ENCODE results near the gene IQGAP1. TPM values are rescaled to one million over a fixed set of nuclear protein-coding genes. Genes with fewer than 3 reads are reported as not detected.

Gene IQGAP1
- polyA plus RNA-seq, 1 donor (not counting 4 experiments of a cell fraction or from before 2014, with no cell fraction given): 310 TPM

DNA sequence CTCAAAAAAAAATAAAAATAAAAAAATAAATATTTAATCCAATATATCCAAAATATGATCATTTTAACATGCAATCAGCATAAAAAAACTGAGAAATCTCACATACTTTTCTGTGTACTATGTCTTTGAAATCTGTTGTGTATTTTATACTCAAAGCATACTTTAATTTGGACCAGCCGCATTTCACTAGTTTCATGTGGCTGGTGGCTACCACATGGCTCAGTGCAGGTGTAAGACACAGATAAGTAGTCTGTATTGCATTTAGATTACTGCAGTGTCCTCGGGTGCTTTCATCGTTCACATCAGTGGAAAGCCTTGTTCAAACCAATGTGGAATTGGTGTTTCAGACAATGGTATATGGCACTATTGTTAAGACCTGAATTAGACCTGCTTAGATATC, 152.7 kb downstream of the IQGAP1 start:
- no peak overlapping the region for H2AFZ ChIP-seq (ENCODE audit: control insufficient read depth, low read length)
- H3K27me3 ChIP-seq (ENCODE audit: control insufficient read depth, extremely low read depth, insufficient read depth, low read length): no peaks in the 10 kb centered on the region
- dilution Hi-C loops (cut with MboI; ENCODE audit: extremely low pct_ligation_motif_present, low sequenced_read_pairs): no loop called here

DNA sequence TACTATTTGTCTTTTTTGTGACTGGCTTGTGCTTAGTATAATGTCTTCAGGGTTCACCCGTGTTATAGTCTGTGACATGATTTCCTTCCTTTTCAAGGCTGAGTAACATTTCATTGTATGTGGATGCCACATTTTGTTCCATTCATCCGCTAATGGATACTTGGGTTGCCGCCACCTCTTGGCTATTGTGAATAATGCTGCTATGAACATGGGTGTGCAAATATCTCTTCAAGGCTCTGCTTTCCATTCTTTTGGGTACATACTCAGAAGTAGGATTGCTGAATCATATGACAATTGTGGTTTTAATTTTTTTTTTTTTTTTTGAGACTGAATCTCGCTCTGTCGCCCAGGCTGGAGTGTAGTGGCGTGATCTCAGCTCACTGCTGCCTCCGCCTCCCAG, 157.1 kb downstream of the IQGAP1 start:
- Histone ChIP-seq H3K9ac (ENCODE audit: control insufficient read depth, extremely low read depth, insufficient read depth, low read length) (no peak overlapping the region), H3K27ac (ENCODE audit: control insufficient read depth, insufficient read depth, low read length) (no peak overlapping the region), H3K27me3 (ENCODE audit: control insufficient read depth, extremely low read depth, insufficient read depth, low read length) (no peaks in the 10 kb centered on the region), H3K4me1 (ENCODE audit: control insufficient read depth, extremely low read depth, insufficient read depth, low read length) (no peaks in the 10 kb centered on the region), H2AFZ (ENCODE audit: control insufficient read depth, low read length) (no peak overlapping the region), H4K20me1 (ENCODE audit: control insufficient read depth, extremely low read depth, insufficient read depth, low read length) (no peaks in the 10 kb centered on the region), H3K4me3 (ENCODE audit: control insufficient read depth in 2 of 3, extremely low read depth in 1 of 3, insufficient read depth in 2 of 3, low read depth in 1 of 3, low read length in 3 of 3) (no peak overlapping the region), H3K4me2 (ENCODE audit: control insufficient read depth, extremely low read depth, insufficient read depth, low read depth, low read length) (no peak overlapping the region), H3K9me3 (ENCODE audit: control insufficient read depth, low read depth, low read length) (no peaks in the 10 kb centered on the region), H3K79me2 (ENCODE audit: control insufficient read depth, insufficient read depth, low read length) (no peaks in the 10 kb centered on the region), H3K9me1 (ENCODE audit: control insufficient read depth, extremely low read depth, insufficient read depth, low read length) (no peaks in the 10 kb centered on the region), H3K36me3 (ENCODE audit: control insufficient read depth in 2 of 2, extremely low read depth in 1 of 2, insufficient read depth in 2 of 2, low read length in 2 of 2) (peaks cover under 1 to 1% of the 10 kb centered on the region in 2 experiments)
- FAIRE-seq (no peak), DNase-seq (ENCODE audit: low read depth, low spot score) (no peak)
- TF ChIP-seq EZH2 (IDR thresholded peaks at IDR 0.05; ENCODE audit: low read length): no peak
- TF ChIP-seq, protein P1, sequence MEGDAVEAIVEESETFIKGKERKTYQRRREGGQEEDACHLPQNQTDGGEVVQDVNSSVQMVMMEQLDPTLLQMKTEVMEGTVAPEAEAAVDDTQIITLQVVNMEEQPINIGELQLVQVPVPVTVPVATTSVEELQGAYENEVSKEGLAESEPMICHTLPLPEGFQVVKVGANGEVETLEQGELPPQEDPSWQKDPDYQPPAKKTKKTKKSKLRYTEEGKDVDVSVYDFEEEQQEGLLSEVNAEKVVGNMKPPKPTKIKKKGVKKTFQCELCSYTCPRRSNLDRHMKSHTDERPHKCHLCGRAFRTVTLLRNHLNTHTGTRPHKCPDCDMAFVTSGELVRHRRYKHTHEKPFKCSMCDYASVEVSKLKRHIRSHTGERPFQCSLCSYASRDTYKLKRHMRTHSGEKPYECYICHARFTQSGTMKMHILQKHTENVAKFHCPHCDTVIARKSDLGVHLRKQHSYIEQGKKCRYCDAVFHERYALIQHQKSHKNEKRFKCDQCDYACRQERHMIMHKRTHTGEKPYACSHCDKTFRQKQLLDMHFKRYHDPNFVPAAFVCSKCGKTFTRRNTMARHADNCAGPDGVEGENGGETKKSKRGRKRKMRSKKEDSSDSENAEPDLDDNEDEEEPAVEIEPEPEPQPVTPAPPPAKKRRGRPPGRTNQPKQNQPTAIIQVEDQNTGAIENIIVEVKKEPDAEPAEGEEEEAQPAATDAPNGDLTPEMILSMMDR (optimal IDR thresholded peaks at IDR 0.05 in 1 of 3, IDR thresholded peaks at IDR 0.05 in 1 of 3, conservative IDR thresholded peaks at IDR 0.05 in 1 of 3; ENCODE audit: extremely low read depth in 1 of 3, insufficient read depth in 2 of 3, low read length in 3 of 3): peak in 1 of 3 experiments; percentile 9
- dilution Hi-C loops (cut with MboI; ENCODE audit: extremely low pct_ligation_motif_present, low sequenced_read_pairs): no loop called here

More for the DNA sequence above, 152.7 kb downstream of the IQGAP1 start:
- H3K79me2 ChIP-seq (ENCODE audit: control insufficient read depth, insufficient read depth, low read length): peaks cover 17% of the 10 kb centered on the region
- H3K27ac ChIP-seq (ENCODE audit: control insufficient read depth, insufficient read depth, low read length): no peak overlapping the region
- no peak for DNase-seq (ENCODE audit: low read depth, low spot score)
- TF ChIP-seq, protein P1 (optimal IDR thresholded peaks at IDR 0.05 in 1 of 3, IDR thresholded peaks at IDR 0.05 in 1 of 3, conservative IDR thresholded peaks at IDR 0.05 in 1 of 3; ENCODE audit: extremely low read depth in 1 of 3, insufficient read depth in 2 of 3, low read length in 3 of 3): no peak
- TF ChIP-seq EZH2 (IDR thresholded peaks at IDR 0.05; ENCODE audit: low read length): no peak
- H3K36me3 ChIP-seq (ENCODE audit: control insufficient read depth in 2 of 2, extremely low read depth in 1 of 2, insufficient read depth in 2 of 2, low read length in 2 of 2): peaks cover 3 to 4% of the 10 kb centered on the region in 2 experiments
- peak; percentile 5 for FAIRE-seq
- H4K20me1 ChIP-seq (ENCODE audit: control insufficient read depth, extremely low read depth, insufficient read depth, low read length): no peaks in the 10 kb centered on the region
- H3K4me3 ChIP-seq (ENCODE audit: control insufficient read depth in 2 of 3, extremely low read depth in 1 of 3, insufficient read depth in 2 of 3, low read depth in 1 of 3, low read length in 3 of 3): no peak overlapping the region
- no peak overlapping the region for H3K9ac ChIP-seq (ENCODE audit: control insufficient read depth, extremely low read depth, insufficient read depth, low read length)
- no peak overlapping the region for H3K4me2 ChIP-seq (ENCODE audit: control insufficient read depth, extremely low read depth, insufficient read depth, low read depth, low read length)
- H3K9me1 ChIP-seq (ENCODE audit: control insufficient read depth, extremely low read depth, insufficient read depth, low read length): no peaks in the 10 kb centered on the region
- no peaks in the 10 kb centered on the region for H3K9me3 ChIP-seq (ENCODE audit: control insufficient read depth, low read depth, low read length)
- H3K4me1 ChIP-seq (ENCODE audit: control insufficient read depth, extremely low read depth, insufficient read depth, low read length): no peaks in the 10 kb centered on the region
